HG02884 (cell line): ENCODE measurements around the gene FCHSD2.

Experiments
- ATAC-seq: cut with Tn5 transposase; IDR thresholded peaks from one replicate; pipeline ENCODE4 v1.9.1; 2021; ENCODE audit warnings: mild to moderate bottlenecking, moderate library complexity; ENCODE audit not compliant: unreplicated experiment

FCHSD2 gene

GRCh38 chr11:72826942-72827480, 315.1 kb downstream of the FCHSD2 start:
- no peak for ATAC-seq

- no peak for ATAC-seq
Measured at GRCh38 chr11:72826191-72826941, 315.8 kb downstream of the FCHSD2 start.

- ATAC-seq: no peak
Measured at GRCh38 chr11:72825661-72826060, 316.5 kb downstream of the FCHSD2 start.

- no peak for ATAC-seq
Measured at GRCh38 chr11:72824811-72825505, 317.2 kb downstream of the FCHSD2 start.

GRCh38 chr11:72824020-72824419, 318.1 kb downstream of the FCHSD2 start:
- no peak for ATAC-seq

- no peak for ATAC-seq
Measured at GRCh38 chr11:72823105-72823804, 318.9 kb downstream of the FCHSD2 start.

- ATAC-seq: peak; percentile 50
Measured at GRCh38 chr11:72821920-72822799, 320.0 kb downstream of the FCHSD2 start.

GRCh38 chr11:72821221-72821919, 320.7 kb downstream of the FCHSD2 start:
- no peak for ATAC-seq

- no peak for ATAC-seq
Measured at GRCh38 chr11:72820439-72821139, 321.5 kb downstream of the FCHSD2 start.

GRCh38 chr11:72818971-72819370, 323.1 kb downstream of the FCHSD2 start:
- ATAC-seq: no peak

GRCh38 chr11:72817966-72818365, 324.2 kb downstream of the FCHSD2 start:
- no peak for ATAC-seq

- ATAC-seq: no peak
Measured at GRCh38 chr11:72816404-72816990, 325.6 kb downstream of the FCHSD2 start.

- peak; percentile 4 for ATAC-seq
Measured at GRCh38 chr11:72815110-72815618, 327.0 kb downstream of the FCHSD2 start.

GRCh38 chr11:72814286-72815109, 327.6 kb downstream of the FCHSD2 start, which contains the start of gene ATG16L2:
TSS of gene ATG16L2 (plus strand) at chr11:72814411. CDS start at chr11:72814446, 35 bp downstream.
- peak; percentile 47 for ATAC-seq

GRCh38 chr11:72813740-72814285, 328.3 kb downstream of the FCHSD2 start:
- peak; percentile 32 for ATAC-seq

- ATAC-seq: no peak
Measured at GRCh38 chr11:72812967-72813739, 329.0 kb downstream of the FCHSD2 start.

GRCh38 chr11:72812604-72812966, 329.5 kb downstream of the FCHSD2 start:
- no peak for ATAC-seq
